IPS-18c (cell line): ENCODE results near the gene MLEC.
"Not testable (repeated sequence)": the region's sequence is repeated elsewhere in the genome, so short reads cannot be mapped to it uniquely, and the experiment has no call there.

Source experiments
- H3K4me3 ChIP-seq: 2 replicates; pipeline ENCODE4 v1.7.0; 2013; ENCODE audit warnings: low read depth, mild to moderate bottlenecking, low read length, moderate library complexity; ENCODE audit not compliant: insufficient read depth
- H3K9me3 ChIP-seq: one replicate; pipeline ENCODE4 v1.6.1; 2013; ENCODE audit warnings: mild to moderate bottlenecking, low read length, moderate library complexity; ENCODE audit not compliant: control insufficient read depth, insufficient read depth

MLEC gene

GRCh38 chr12:120726510-120726793 is 39.5 kb downstream of the MLEC start:
- H3K4me3 ChIP-seq: peak overlapping the region; percentile 74; the same call in 1 of the 2 replicates

GRCh38 chr12:120726961-120727360 is 40.0 kb downstream of the MLEC start:
- Histone ChIP-seq H3K4me3 (no peak overlapping the region), H3K9me3 (no peaks in the 10 kb centered on the region)

More at GRCh38 chr12:120726510-120726793, 39.5 kb downstream of the MLEC start:
- H3K9me3 ChIP-seq: no peaks in the 10 kb centered on the region

- not testable (repeated sequence) for H3K4me3 ChIP-seq, H3K9me3 ChIP-seq
These were observed 45.2 kb downstream of the MLEC start for GRCh38 chr12:120732198-120732597.

- Histone ChIP-seq H3K9me3 (peaks cover 2% of the 10 kb centered on the region), H3K4me3 (no peak overlapping the region)
These were observed 46.6 kb downstream of the MLEC start for GRCh38 chr12:120733574-120733973.

GRCh38 chr12:120734210-120734609 is 47.3 kb downstream of the MLEC start:
- H3K4me3 ChIP-seq: no peak overlapping the region
- H3K9me3 ChIP-seq: peaks cover 2% of the 10 kb centered on the region

- H3K4me3 ChIP-seq: no peak overlapping the region
- peaks cover 2% of the 10 kb centered on the region for H3K9me3 ChIP-seq
These were observed 48.2 kb downstream of the MLEC start for GRCh38 chr12:120735181-120735580.

- no peak overlapping the region for H3K4me3 ChIP-seq
These were observed 49.7 kb downstream of the MLEC start for GRCh38 chr12:120736404-120737331.

GRCh38 chr12:120737557-120738251 is 50.8 kb downstream of the MLEC start:
- Histone ChIP-seq H3K9me3 (peaks cover 2% of the 10 kb centered on the region), H3K4me3 (no peak overlapping the region)

More at GRCh38 chr12:120736404-120737331, 49.7 kb downstream of the MLEC start:
- H3K9me3 ChIP-seq: peaks cover 2% of the 10 kb centered on the region

- no peak overlapping the region for H3K4me3 ChIP-seq
- peaks cover 2% of the 10 kb centered on the region for H3K9me3 ChIP-seq
These were observed 51.5 kb downstream of the MLEC start for GRCh38 chr12:120738252-120739030.

GRCh38 chr12:120739031-120739762 is 52.2 kb downstream of the MLEC start:
- Histone ChIP-seq H3K4me3 (no peak overlapping the region), H3K9me3 (peaks cover 2% of the 10 kb centered on the region)

GRCh38 chr12:120739821-120740613 is 53.1 kb downstream of the MLEC start:
- Histone ChIP-seq H3K9me3 (no peaks in the 10 kb centered on the region), H3K4me3 (no peak overlapping the region)

GRCh38 chr12:120740871-120741270 is 53.9 kb downstream of the MLEC start:
- no peaks in the 10 kb centered on the region for H3K9me3 ChIP-seq
- H3K4me3 ChIP-seq: no peak overlapping the region

- Histone ChIP-seq H3K4me3 (no peak overlapping the region), H3K9me3 (no peaks in the 10 kb centered on the region)
These were observed 54.8 kb downstream of the MLEC start for GRCh38 chr12:120741476-120742421.

GRCh38 chr12:120744922-120745493 is 58.1 kb downstream of the MLEC start:
- Histone ChIP-seq H3K9me3 (no peaks in the 10 kb centered on the region), H3K4me3 (no peak overlapping the region)

GRCh38 chr12:120748242-120748641 is 61.3 kb downstream of the MLEC start:
- Histone ChIP-seq H3K9me3 (no peaks in the 10 kb centered on the region), H3K4me3 (no peak overlapping the region)
